HEK293 (cell line): ENCODE data around the gene EXOSC1.

Experiments
- GLI2 ChIP-seq: fragments of 450-650 bp; formaldehyde crosslinking; IDR thresholded peaks from 2 replicates; pipeline ENCODE4; 2017; ENCODE audit warnings: missing biosample characterization, missing genetic modification characterization, low read depth, borderline replicate concordance
- GLIS1 ChIP-seq: fragments of 450-650 bp; formaldehyde crosslinking; IDR thresholded peaks from 2 replicates; pipeline ENCODE4 v1.5.1; 2016; ENCODE audit warnings: missing biosample characterization, missing genetic modification characterization
- KLF17 ChIP-seq: fragments of 450-650 bp; formaldehyde crosslinking; IDR thresholded peaks from 2 replicates; pipeline ENCODE4 v1.5.1; 2016; ENCODE audit warnings: missing biosample characterization, missing genetic modification characterization
- KLF8 ChIP-seq: fragments of 450-650 bp; formaldehyde crosslinking; IDR thresholded peaks from 2 replicates; pipeline ENCODE4 v1.5.1; 2016; ENCODE audit warnings: missing biosample characterization, missing genetic modification characterization
- PRDM10 ChIP-seq: fragments of 450-650 bp; formaldehyde crosslinking; IDR thresholded peaks from 2 replicates; pipeline ENCODE4 v1.5.1; 2016; ENCODE audit warnings: missing biosample characterization, missing genetic modification characterization
- YY2 ChIP-seq: fragments of 450-650 bp; formaldehyde crosslinking; IDR thresholded peaks from 2 replicates; pipeline ENCODE4 v1.5.1; 2016; ENCODE audit warnings: missing biosample characterization, missing genetic modification characterization
- ZBTB6 ChIP-seq: fragments of 450-650 bp; formaldehyde crosslinking; IDR thresholded peaks from 2 replicates; pipeline ENCODE4 v1.5.1; 2017; ENCODE audit warnings: missing biosample characterization, missing genetic modification characterization
- ZEB2 ChIP-seq: fragments of 450-650 bp; formaldehyde crosslinking; IDR thresholded peaks from 2 replicates; pipeline ENCODE4 v1.5.1; 2016; ENCODE audit warnings: missing biosample characterization, missing genetic modification characterization
- ZNF146 ChIP-seq: fragments of 450-650 bp; formaldehyde crosslinking; IDR thresholded peaks from 2 replicates; pipeline ENCODE4 v1.5.1; 2016; ENCODE audit warnings: missing biosample characterization, missing genetic modification characterization
- ZNF18 ChIP-seq: fragments of 450-650 bp; formaldehyde crosslinking; IDR thresholded peaks from 2 replicates; pipeline ENCODE4 v1.5.1; 2016; ENCODE audit warnings: missing biosample characterization, missing genetic modification characterization
- ZNF366 ChIP-seq: fragments of 450-650 bp; formaldehyde crosslinking; conservative IDR thresholded peaks from 2 replicates; pipeline ENCODE4 v1.5.1; 2016; ENCODE audit warnings: missing biosample characterization, missing genetic modification characterization
- ZNF391 ChIP-seq: fragments of 450-650 bp; formaldehyde crosslinking; IDR thresholded peaks from 2 replicates; pipeline ENCODE4 v1.5.1; 2016; ENCODE audit warnings: low read depth, missing biosample characterization, missing genetic modification characterization, borderline replicate concordance
- ZNF398 ChIP-seq: fragments of 450-650 bp; formaldehyde crosslinking; IDR thresholded peaks from 2 replicates; pipeline ENCODE4 v1.5.1; 2017; ENCODE audit warnings: missing biosample characterization, missing genetic modification characterization
- ZNF449 ChIP-seq: fragments of 450-650 bp; formaldehyde crosslinking; IDR thresholded peaks from 2 replicates; pipeline ENCODE4 v1.5.1; 2017; ENCODE audit warnings: missing biosample characterization, mild to moderate bottlenecking, missing genetic modification characterization, moderate library complexity
- ZNF518A ChIP-seq: fragments of 450-650 bp; formaldehyde crosslinking; conservative IDR thresholded peaks from 2 replicates; pipeline ENCODE4 v1.5.1; 2016; ENCODE audit warnings: low read depth, missing biosample characterization, missing genetic modification characterization
- ZNF585B ChIP-seq: fragments of 450-650 bp; formaldehyde crosslinking; IDR thresholded peaks from 2 replicates; pipeline ENCODE4 v1.5.1; 2016; ENCODE audit warnings: missing biosample characterization, missing genetic modification characterization
- ZNF654 ChIP-seq: fragments of 450-650 bp; formaldehyde crosslinking; IDR thresholded peaks from 2 replicates; pipeline ENCODE4 v1.5.1; 2016; ENCODE audit warnings: low read depth, missing biosample characterization, missing genetic modification characterization
- ZNF76 ChIP-seq: fragments of 450-650 bp; formaldehyde crosslinking; IDR thresholded peaks from 2 replicates; pipeline ENCODE4; 2016; ENCODE audit warnings: low read depth, missing biosample characterization, missing genetic modification characterization, borderline replicate concordance
- ZSCAN4 ChIP-seq: fragments of 450-650 bp; formaldehyde crosslinking; IDR thresholded peaks from 2 replicates; pipeline ENCODE4 v1.5.1; 2017; ENCODE audit warnings: missing biosample characterization, missing genetic modification characterization
- ZXDB ChIP-seq: fragments of 450-650 bp; formaldehyde crosslinking; IDR thresholded peaks from 2 replicates; pipeline ENCODE4 v1.5.1; 2016; ENCODE audit warnings: missing biosample characterization, missing genetic modification characterization

EXOSC1 gene

GRCh38 chr10:97399843-97400545 is 45.8 kb downstream of the EXOSC1 start (continued):
- TF ChIP-seq PRDM10 (tag by site-specific recombination) (peak; percentile 27), ZNF449 (peak; percentile 39; the same call in 1 of the 2 replicates), GLI2 (no peak), GLIS1 (no peak), ZNF518A (peak; percentile 2; the same call in 1 of the 2 replicates), ZNF146 (tag by site-specific recombination) (no peak), ZNF76 (tag by site-specific recombination) (peak; percentile 37; the same call in 1 of the 2 replicates), ZBTB6 (no peak), ZNF366 (tag by site-specific recombination) (peak; percentile 88), ZNF654 (tag by site-specific recombination) (no peak), KLF17 (tag by site-specific recombination) (0 out of 2 replicates have a peak, but pooled peaks have one; percentile 41), KLF8 (tag by site-specific recombination) (peak; percentile 41; the same call in 1 of the 2 replicates), ZNF398 (tag by site-specific recombination) (0 out of 2 replicates have a peak, but pooled peaks have one; percentile 38), ZNF391 (no peak), ZSCAN4 (tag by site-specific recombination) (no peak), ZEB2 (tag by site-specific recombination) (peak; percentile 66; the same call in 1 of the 2 replicates), ZNF585B (tag by site-specific recombination) (no peak), ZXDB (tag by site-specific recombination) (peak; percentile 38), ZNF18 (tag by site-specific recombination) (no peak), YY2 (tag by site-specific recombination) (no peak)
